GM19455 (cell line): Measurements from ENCODE around the gene CARM1.

ENCODE experiments used
- ATAC-seq: cut with Tn5 transposase; IDR thresholded peaks from one replicate; pipeline ENCODE4 v1.9.1; 2021; ENCODE audit not compliant: unreplicated experiment

The CARM1 gene

GRCh38 chr19:10899151-10899653 lies 27.8 kb downstream of the CARM1 start:
- no peak for ATAC-seq

DNA sequence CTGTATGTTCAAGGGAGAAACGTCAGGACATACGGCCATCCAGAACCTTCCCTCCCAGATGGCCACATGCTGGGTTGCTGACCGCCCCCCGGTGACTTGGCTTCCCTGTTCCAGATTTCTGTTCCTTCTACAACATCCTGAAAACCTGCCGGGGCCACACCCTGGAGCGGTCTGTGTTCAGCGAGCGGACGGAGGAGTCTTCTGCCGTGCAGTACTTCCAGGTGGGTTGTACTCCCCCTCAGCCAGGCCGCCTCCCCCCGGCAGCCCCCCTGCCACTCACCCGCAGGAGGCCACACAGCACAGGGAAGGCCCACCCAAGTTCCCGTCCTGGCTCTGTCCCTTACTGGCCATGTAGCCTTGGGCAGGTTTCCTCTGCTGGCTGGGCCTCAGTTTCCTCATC lies 36.6 kb downstream of the CARM1 start:
- no peak for ATAC-seq

DNA sequence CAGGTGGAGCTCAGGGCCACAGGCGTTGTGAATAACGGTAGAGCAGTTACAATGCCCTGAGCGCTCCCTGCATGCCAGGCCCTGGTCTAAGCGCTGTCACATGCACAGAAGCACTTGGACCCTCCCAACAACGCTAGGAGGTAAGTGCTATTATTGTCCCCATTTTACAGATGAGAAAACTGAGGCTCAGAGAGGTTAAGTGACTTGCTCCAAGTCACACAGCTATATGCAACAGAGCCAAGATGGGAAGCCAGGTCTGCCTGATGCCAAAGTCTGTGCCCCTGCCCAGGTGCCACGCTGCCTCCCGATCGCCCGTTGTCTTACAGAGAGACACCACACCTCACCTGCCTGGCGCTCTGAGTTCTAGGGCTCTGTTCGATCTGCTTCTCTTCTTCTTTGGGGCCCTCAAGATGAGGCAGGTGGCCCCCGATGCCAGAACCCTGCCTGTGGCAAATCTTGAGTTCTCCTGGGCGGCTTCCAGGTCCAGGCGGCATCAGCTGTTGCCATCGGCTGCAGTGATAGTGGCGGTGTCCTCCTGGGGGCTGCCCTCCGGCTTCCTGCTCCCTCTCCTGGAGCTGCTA lies 37.1 kb downstream of the CARM1 start:
- no peak for ATAC-seq

DNA sequence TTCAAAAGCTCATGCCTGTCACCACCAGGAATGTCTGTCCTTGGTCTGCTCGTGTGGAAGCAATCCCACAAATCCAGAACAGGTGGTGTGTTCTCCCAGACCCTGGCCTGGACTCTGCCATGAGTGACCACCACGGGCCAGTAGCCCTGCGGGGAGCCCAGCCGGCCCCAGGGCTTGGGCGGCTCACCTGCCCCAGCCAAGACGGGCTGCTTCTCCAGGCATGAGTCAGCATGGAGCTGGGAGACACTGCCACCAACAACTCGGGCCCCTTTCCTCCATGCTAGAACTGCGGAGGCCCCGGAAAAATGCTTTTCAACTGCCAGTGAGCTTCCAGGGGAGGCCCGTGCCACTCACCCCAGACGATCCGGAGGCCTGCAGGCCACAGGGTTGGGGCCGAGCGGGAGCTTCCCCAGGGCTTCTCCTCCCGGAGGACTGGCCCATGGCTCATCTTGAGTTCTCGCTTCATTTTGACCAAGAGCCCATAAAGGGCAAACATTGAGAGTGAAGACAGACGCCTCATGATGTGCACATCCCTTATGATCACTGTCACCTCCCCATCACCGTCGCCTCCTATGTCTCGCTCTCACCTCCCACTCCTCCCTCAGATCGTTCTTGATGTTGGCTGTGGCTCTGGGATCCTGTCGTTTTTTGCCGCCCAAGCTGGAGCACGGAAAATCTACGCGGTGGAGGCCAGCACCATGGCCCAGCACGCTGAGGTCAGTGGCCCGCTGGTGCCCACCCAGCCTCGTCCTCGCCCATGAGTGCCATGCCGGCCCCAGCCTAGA lies 40.4 kb downstream of the CARM1 start:
- ATAC-seq: no peak

- ATAC-seq: no peak
These were observed 41.3 kb downstream of the CARM1 start for GRCh38 chr19:10912619-10913018.

DNA sequence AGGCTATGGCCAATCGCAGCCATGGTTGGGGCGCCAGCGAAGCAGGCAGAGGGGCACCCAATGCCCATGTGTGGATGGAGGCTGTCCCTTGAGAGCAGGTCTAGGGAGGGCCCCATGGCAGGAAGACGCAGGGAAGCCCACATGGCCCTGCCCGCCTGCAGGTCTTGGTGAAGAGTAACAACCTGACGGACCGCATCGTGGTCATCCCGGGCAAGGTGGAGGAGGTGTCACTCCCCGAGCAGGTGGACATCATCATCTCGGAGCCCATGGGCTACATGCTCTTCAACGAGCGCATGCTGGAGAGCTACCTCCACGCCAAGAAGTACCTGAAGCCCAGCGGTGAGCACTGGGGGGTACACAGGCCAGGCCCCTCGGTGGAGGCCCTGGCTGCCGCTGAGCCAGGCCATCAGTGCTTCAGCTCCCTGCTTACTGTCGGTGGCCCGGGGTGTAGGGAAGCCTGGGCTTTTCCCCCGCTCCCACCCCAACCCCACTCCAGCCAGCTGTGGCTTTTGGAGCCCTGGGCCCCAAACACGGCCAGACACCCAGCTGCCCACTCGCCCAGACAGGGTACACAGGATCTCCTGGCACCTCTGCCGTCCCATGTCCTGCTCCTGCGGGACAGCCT lies 42.5 kb downstream of the CARM1 start:
- no peak for ATAC-seq

DNA sequence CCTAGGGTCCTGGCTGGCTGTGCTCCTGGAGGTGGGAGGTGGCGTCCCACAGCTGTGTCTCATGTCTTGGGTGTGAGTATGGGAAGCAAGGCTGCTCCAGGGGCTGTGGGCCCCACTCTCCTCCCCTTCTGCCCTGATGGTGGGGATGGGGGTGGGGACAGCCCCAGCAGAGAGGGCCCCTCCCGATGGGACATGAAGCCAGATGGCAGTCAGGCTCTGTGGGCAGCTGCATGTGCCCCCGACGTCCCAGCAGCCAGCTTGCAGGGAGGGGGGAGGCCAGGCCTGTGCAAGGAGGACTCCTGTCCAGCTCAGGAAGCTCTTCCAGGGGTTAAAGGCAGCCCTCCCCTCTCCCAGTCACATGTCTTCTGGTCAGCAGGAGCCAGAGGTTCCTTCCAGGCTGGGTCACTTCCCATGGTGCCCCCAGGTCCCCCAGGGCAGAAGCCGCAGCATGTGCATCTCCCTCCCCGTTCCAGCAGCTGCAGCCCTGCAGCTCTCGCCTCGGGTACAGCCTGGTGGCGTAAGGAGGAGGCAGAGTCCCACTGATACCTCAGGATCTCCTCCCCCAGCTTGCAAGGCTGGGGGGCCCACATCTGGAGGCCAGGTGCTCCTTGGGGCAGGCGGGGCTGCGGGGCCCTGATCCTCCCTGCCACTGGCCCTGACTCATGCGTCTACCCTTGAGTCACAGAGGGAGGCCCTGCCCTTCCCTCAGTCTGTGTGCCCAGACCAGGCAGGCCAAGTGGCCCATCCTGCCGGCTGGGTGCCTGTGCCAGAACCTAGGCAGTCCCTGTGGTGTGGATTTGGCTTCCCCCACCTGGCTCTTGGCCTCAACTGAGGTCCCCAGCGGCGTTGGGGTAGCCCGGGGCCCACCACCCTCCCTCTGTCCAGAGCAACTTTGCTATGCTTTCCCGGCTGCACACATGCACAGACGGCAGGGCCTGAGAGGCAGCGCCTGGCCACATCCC lies 44.1 kb downstream of the CARM1 start:
- no peak for ATAC-seq

DNA sequence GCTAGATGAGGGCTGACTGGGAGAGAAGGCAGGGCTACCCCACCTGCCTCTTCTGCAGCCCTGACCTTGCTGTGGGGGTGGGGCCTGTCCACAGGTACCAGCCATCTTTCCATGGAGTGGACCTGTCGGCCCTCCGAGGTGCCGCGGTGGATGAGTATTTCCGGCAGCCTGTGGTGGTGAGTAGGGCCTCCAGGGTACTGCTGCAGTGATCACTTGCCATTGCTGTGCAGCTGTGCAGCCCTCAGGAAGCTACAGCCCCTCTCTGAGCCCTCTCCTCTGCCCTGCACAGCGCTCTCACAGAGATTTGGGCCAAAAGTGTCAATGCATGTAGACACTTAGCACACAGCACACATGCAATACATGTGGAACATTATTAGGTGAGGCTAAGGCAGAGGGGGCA lies 45.2 kb downstream of the CARM1 start:
- no peak for ATAC-seq

- ATAC-seq: no peak
These were observed 47.0 kb downstream of the CARM1 start for GRCh38 chr19:10918359-10918758.

DNA sequence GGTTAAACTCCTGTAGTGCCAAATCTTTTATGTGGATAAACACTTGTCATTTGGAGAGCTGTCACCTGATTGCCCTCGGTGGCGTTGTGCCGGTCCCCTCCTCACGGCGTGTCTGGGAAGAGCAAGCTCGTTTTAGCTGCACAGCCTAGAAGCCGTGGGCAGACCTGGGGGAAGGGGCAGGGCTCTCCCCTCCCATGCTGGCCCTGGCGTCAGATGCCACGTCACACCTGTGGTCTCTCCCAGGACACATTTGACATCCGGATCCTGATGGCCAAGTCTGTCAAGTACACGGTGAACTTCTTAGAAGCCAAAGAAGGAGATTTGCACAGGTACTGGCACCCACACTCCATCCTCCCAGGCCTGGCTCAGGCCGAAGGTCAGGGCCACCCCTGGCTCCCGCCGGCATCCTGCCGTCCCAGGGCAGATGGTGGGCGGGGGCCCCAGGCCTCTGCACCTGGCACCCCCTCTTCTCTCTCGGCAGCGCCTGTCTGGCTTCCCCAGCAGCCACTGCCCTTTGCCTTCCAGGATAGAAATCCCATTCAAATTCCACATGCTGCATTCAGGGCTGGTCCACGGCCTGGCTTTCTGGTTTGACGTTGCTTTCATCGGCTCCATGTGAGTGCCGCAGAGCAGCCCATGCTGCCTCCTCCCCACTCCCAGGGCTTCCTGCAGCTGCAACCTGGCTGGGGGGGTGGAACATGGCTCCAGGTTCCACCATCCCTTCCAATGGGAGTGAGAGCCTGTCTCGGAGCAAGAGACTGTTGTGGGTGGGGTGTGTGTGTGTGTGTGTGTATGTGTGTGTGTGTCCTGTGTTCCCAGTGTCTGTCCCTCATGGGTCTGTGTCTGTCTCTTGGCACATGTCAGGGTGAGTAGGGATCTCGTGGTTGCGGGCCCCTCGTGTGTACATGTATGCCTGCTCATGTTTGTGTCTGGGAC lies 48.3 kb downstream of the CARM1 start:
- ATAC-seq: no peak

- no peak for ATAC-seq
These were observed 48.9 kb downstream of the CARM1 start for GRCh38 chr19:10920288-10920655.

GRCh38 chr19:10920781-10921180 lies 49.4 kb downstream of the CARM1 start:
- no peak for ATAC-seq

DNA sequence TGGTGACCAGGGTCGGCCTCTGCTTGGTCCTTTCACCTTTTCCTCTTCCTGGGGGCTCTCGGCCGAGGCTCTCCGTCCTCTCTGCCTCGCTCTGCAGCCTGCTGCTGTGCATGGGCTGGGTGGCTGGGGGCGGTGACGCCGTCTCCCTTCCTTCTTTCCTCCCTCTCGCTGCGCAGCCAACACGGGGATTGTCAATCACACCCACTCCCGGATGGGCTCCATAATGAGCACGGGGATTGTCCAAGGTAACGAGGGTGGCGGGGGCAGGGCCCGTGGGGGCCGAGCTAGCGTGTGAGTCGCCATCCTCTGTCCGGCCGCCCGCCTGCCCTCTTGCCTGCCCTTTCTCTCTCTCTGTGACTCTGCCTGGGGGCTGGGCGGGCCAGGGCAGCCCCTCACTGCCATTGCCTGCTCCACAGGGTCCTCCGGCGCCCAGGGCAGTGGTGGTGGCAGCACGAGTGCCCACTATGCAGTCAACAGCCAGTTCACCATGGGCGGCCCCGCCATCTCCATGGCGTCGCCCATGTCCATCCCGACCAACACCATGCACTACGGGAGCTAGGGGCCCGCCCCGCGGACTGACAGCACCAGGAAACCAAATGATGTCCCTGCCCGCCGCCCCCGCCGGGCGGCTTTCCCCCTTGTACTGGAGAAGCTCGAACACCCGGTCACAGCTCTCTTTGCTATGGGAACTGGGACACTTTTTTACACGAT lies 50.0 kb downstream of the CARM1 start:
- ATAC-seq: no peak

- no peak for ATAC-seq
These were observed 50.7 kb downstream of the CARM1 start for GRCh38 chr19:10921910-10922637.

- no peak for ATAC-seq
These were observed 51.3 kb downstream of the CARM1 start for GRCh38 chr19:10922638-10923014.

- no peak for ATAC-seq
These were observed 52.1 kb downstream of the CARM1 start for GRCh38 chr19:10923260-10924112.

- ATAC-seq: no peak
These were observed 53.2 kb downstream of the CARM1 start for GRCh38 chr19:10924597-10924996.
